ENCODE data around the gene PLET1.

PLET1 gene

DNA sequence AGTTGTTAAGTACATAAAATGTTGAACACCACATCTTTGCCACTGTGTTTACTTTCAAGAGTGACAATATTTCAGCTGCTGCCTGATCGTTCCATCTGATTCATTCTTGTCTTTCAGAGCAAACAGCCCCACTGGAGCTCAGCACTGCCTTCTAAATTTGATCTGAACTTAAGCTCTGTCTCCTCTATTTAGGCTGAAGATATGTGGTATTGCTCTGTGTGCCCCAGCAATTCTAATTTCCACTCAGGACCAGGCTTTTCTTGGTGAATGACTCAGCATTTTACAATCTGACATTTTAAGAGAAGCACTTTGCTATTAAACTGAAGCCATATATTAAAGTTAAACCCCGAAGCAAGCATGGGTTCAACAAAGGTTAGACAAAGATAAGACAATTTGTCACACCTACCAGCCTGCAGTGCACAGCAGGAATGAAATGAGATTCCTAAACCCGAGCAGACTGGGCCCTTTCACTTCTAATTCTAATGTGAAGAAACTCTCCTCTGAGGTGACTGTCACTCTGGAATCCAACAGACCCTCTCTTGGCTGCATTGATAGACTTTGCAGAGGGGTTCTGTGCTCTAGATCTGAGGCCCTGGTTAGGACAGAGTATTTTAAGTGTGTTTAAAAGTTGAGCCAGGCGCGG, 41.7 kb upstream of the PLET1 start:
- DNase-seq (ENCODE audit: insufficient read length, low spot score) (no peak), FAIRE-seq (no peak)
- TF ChIP-seq, protein P1, sequence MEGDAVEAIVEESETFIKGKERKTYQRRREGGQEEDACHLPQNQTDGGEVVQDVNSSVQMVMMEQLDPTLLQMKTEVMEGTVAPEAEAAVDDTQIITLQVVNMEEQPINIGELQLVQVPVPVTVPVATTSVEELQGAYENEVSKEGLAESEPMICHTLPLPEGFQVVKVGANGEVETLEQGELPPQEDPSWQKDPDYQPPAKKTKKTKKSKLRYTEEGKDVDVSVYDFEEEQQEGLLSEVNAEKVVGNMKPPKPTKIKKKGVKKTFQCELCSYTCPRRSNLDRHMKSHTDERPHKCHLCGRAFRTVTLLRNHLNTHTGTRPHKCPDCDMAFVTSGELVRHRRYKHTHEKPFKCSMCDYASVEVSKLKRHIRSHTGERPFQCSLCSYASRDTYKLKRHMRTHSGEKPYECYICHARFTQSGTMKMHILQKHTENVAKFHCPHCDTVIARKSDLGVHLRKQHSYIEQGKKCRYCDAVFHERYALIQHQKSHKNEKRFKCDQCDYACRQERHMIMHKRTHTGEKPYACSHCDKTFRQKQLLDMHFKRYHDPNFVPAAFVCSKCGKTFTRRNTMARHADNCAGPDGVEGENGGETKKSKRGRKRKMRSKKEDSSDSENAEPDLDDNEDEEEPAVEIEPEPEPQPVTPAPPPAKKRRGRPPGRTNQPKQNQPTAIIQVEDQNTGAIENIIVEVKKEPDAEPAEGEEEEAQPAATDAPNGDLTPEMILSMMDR (IDR thresholded peaks at IDR 0.05; ENCODE audit: insufficient read depth, missing control alignments) = no peak

DNA sequence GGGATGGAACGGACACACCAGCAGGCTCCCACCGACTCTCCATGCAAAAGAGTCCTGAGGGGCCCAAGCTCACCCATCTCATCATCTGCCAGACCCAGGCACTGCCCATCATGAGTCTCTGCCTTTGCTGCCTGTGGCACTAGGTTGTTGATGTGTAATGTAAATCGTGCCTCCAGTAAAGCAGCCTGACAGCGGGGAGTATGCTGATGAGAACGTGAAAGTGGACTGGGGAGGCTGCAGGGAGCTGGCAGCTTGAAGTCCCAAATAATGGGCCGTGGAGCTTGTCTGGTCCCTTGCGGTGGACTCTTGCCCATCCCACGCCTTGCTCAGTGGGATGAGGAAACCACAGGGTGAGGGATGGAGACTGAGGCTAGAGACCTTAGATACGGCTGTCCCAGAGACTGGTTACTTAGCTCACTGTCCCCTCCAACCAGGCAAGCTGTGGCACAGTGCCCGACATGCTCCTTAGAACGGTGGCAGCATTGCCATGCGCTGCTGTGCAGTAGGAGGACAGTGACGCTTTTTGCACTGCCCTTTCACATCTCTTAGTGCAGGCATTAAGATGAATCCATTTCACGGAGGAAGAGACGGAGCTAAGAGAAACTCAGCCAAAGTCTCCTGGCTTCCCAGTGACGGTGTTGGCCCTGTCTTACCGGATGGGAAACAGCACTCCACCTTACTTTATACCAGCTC, 39.6 kb upstream of the PLET1 start:
- FAIRE-seq = no peak
- DNase-seq (ENCODE audit: insufficient read length, low spot score) = no peak
- TF ChIP-seq, protein P1 (IDR thresholded peaks at IDR 0.05; ENCODE audit: insufficient read depth, missing control alignments) = no peak

DNA sequence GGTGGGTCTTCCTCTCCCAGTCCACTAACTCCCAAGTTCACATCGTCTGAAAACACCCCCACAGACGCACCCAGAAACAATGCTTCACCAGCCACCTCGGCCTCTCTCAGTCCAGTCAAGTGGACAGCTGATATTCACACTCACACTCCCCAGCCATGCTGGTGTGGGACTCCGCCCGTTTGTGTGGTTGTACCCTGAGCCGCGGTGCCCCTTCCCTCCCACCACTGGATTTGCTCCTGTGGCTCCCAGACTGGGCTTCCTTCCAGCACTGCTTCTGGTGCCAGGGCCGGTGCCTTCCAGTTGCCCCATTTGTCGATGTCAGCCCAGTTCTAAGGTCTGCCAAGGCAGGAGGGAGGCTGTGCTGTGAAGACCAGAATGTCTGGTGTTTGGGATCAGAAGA, 37.9 kb upstream of the PLET1 start:
- FAIRE-seq (no peak), DNase-seq (ENCODE audit: insufficient read length, low spot score) (no peak)
- TF ChIP-seq, protein P1 (IDR thresholded peaks at IDR 0.05; ENCODE audit: insufficient read depth, missing control alignments) = no peak

DNA sequence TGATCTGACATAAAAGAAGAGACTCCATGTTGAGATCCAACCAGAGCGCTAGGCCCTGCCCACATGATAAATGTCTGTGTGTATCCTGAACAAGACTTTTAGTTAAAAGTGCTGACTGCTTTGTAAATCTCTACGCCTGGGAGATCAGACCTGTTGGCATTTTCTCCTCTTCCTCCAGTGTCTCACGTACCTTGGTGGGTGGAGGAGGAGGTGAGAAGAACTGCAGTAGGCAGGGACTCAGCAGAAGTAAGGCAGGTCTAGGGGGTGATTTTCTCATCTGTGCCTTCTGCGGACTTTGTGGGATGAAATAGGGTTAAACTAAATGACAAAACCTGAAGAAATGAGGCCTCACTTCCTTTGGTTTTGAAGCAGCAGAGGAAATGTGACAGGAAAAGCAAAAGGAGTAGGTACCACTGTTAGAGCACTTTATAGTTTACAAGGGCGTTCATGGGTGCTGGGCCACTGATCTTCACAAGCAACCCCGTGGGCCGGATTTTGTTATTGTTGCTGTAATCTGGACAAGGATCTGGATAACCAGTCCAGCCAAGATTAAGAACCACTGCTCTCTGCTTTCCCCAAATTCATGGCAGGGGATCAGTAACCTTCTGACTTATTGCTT, 36.7 kb upstream of the PLET1 start:
- FAIRE-seq = no peak
- TF ChIP-seq, protein P1 (IDR thresholded peaks at IDR 0.05; ENCODE audit: insufficient read depth, missing control alignments) = no peak
- no peak for DNase-seq (ENCODE audit: insufficient read length, low spot score)

DNA sequence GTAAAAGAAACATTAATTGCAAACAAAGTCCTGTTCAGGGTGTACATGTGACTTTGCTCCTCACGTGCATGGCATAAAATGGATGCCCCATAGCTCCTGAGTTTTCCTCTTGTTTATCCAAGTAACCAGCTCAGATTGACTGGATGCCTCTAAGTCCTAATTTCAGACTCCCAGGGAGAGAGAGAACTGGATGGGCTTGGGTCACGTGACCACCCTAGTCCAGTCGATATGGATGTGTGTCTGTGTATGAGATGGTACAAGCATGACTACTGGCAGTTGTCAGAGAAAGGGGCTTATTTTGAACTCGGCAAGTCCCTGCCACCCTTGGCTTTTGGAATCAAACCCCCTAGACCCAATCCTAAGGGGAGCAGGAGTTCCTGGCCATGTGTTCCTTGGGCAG, 35.4 kb upstream of the PLET1 start:
- DNase-seq (ENCODE audit: insufficient read length, low spot score) (no peak), FAIRE-seq (no peak)
- TF ChIP-seq, protein P1 (IDR thresholded peaks at IDR 0.05; ENCODE audit: insufficient read depth, missing control alignments) = no peak

DNA sequence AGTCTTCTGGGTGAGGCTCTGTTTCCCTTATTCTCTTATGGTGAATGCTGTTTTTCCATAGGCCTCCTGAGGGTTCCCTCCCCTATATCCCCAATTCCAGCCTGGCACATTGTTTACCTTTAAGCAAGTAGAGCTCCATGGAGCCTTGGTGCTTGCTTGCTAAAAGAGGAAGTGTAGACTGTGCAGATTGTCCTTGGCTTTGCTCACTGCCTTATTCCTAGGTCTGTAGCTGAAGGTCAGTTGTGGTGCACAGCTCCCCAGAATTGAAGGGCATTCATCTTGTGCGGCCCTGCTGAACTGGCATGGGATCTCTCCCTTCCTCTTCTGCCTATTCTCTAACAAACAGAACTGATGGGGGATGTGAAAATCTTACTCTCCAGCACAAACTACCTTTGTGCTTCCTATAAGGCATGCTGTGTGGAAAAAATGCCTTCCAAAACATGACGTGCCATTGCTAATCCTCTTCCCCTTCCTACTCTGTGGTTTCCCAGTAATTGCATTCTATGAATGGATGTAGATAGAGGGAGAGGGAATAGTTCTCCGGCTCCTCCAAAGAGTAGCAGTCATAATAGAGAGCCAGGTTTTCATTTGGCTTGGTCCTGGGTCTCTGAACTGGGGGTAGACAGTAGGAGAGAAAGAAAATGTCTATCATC, 34.2 kb upstream of the PLET1 start:
- FAIRE-seq (no peak), DNase-seq (ENCODE audit: insufficient read length, low spot score) (no peak)

More for the DNA sequence above, 34.2 kb upstream of the PLET1 start:
- TF ChIP-seq, protein P1 (IDR thresholded peaks at IDR 0.05; ENCODE audit: insufficient read depth, missing control alignments) = no peak
